ENCODE measurements around the gene OR2V1.

The OR2V1 gene

GRCh38 chr5:181156758-181157157 lies 25.8 kb upstream of the OR2V1 start:
- Histone ChIP-seq H3K79me2 (ENCODE audit: insufficient read depth, low read length) (no peaks in the 10 kb centered on the region), H3K9ac (ENCODE audit: low read depth, low read length) (no peak overlapping the region), H3K4me3 (ENCODE audit: low read depth in 1 of 2, low read length in 2 of 2) (no peak overlapping the region), H3K9me3 (ENCODE audit: insufficient read depth, low read length, severe bottlenecking) (no peaks in the 10 kb centered on the region), H3K4me2 (ENCODE audit: insufficient read depth, low read length) (no peak overlapping the region), H3K4me1 (ENCODE audit: insufficient read depth, low read length) (peaks cover 17% of the 10 kb centered on the region), H4K20me1 (ENCODE audit: insufficient read depth, low read length) (no peaks in the 10 kb centered on the region), H3K36me3 (ENCODE audit: insufficient read depth, low read length) (no peaks in the 10 kb centered on the region), H3K27me3 (ENCODE audit: insufficient read depth, low read length, poor library complexity) (no peaks in the 10 kb centered on the region), H3K27ac (ENCODE audit: low read length) (no peak overlapping the region), H2AFZ (ENCODE audit: low read depth, low read length) (no peak overlapping the region)
- ATAC-seq (ENCODE audit: insufficient read depth, low read depth) (no peak), DNase-seq (no peak)
- TF ChIP-seq EZH2 (IDR thresholded peaks at IDR 0.05; ENCODE audit: borderline replicate concordance, low read depth, low read length, severe bottlenecking) (no peak), CTCF (IDR thresholded peaks at IDR 0.05; ENCODE audit: borderline replicate concordance, extremely low read depth, low read length, poor library complexity, severe bottlenecking) (no peak)

- Histone ChIP-seq H3K9ac (ENCODE audit: low read depth, low read length) (no peak overlapping the region), H3K27me3 (ENCODE audit: insufficient read depth, low read length, poor library complexity) (no peaks in the 10 kb centered on the region), H4K20me1 (ENCODE audit: insufficient read depth, low read length) (no peaks in the 10 kb centered on the region), H3K4me3 (ENCODE audit: low read depth in 1 of 2, low read length in 2 of 2) (no peak overlapping the region), H3K4me2 (ENCODE audit: insufficient read depth, low read length) (no peak overlapping the region), H3K4me1 (ENCODE audit: insufficient read depth, low read length) (peaks cover 13% of the 10 kb centered on the region; the same call in 1 of the 2 replicates), H3K27ac (ENCODE audit: low read length) (no peak overlapping the region), H3K79me2 (ENCODE audit: insufficient read depth, low read length) (no peaks in the 10 kb centered on the region), H2AFZ (ENCODE audit: low read depth, low read length) (no peak overlapping the region), H3K9me3 (ENCODE audit: insufficient read depth, low read length, severe bottlenecking) (no peaks in the 10 kb centered on the region), H3K36me3 (ENCODE audit: insufficient read depth, low read length) (no peaks in the 10 kb centered on the region)
- TF ChIP-seq EZH2 (IDR thresholded peaks at IDR 0.05; ENCODE audit: borderline replicate concordance, low read depth, low read length, severe bottlenecking), result no peak
- TF ChIP-seq CTCF (IDR thresholded peaks at IDR 0.05; ENCODE audit: borderline replicate concordance, extremely low read depth, low read length, poor library complexity, severe bottlenecking), result no peak
- no peak for DNase-seq
- ATAC-seq (ENCODE audit: insufficient read depth, low read depth), result no peak
Observed at GRCh38 chr5:181153814-181154213, 22.8 kb upstream of the OR2V1 start.

GRCh38 chr5:181152406-181152805 lies 21.4 kb upstream of the OR2V1 start:
- Histone ChIP-seq H3K4me3 (ENCODE audit: low read depth in 1 of 2, low read length in 2 of 2) (no peak overlapping the region), H3K9me3 (ENCODE audit: insufficient read depth, low read length, severe bottlenecking) (no peaks in the 10 kb centered on the region), H4K20me1 (ENCODE audit: insufficient read depth, low read length) (no peaks in the 10 kb centered on the region), H3K27me3 (ENCODE audit: insufficient read depth, low read length, poor library complexity) (no peaks in the 10 kb centered on the region), H3K79me2 (ENCODE audit: insufficient read depth, low read length) (no peaks in the 10 kb centered on the region), H2AFZ (ENCODE audit: low read depth, low read length) (no peak overlapping the region), H3K4me2 (ENCODE audit: insufficient read depth, low read length) (no peak overlapping the region), H3K9ac (ENCODE audit: low read depth, low read length) (no peak overlapping the region), H3K4me1 (ENCODE audit: insufficient read depth, low read length) (peaks cover 13% of the 10 kb centered on the region; the same call in 1 of the 2 replicates), H3K36me3 (ENCODE audit: insufficient read depth, low read length) (no peaks in the 10 kb centered on the region), H3K27ac (ENCODE audit: low read length) (no peak overlapping the region)
- no peak for ATAC-seq (ENCODE audit: insufficient read depth, low read depth)
- no peak for DNase-seq
- TF ChIP-seq EZH2 (IDR thresholded peaks at IDR 0.05; ENCODE audit: borderline replicate concordance, low read depth, low read length, severe bottlenecking) (no peak), CTCF (IDR thresholded peaks at IDR 0.05; ENCODE audit: borderline replicate concordance, extremely low read depth, low read length, poor library complexity, severe bottlenecking) (no peak)

- Histone ChIP-seq H3K9ac (ENCODE audit: low read depth, low read length) (no peak overlapping the region), H3K9me3 (ENCODE audit: insufficient read depth, low read length, severe bottlenecking) (no peaks in the 10 kb centered on the region), H4K20me1 (ENCODE audit: insufficient read depth, low read length) (no peaks in the 10 kb centered on the region), H3K36me3 (ENCODE audit: insufficient read depth, low read length) (no peaks in the 10 kb centered on the region), H3K4me1 (ENCODE audit: insufficient read depth, low read length) (peaks cover 13% of the 10 kb centered on the region; the same call in 1 of the 2 replicates), H3K27me3 (ENCODE audit: insufficient read depth, low read length, poor library complexity) (no peaks in the 10 kb centered on the region), H3K4me3 (ENCODE audit: low read depth in 1 of 2, low read length in 2 of 2) (no peak overlapping the region), H3K4me2 (ENCODE audit: insufficient read depth, low read length) (no peak overlapping the region), H2AFZ (ENCODE audit: low read depth, low read length) (no peak overlapping the region), H3K79me2 (ENCODE audit: insufficient read depth, low read length) (no peaks in the 10 kb centered on the region), H3K27ac (ENCODE audit: low read length) (no peak overlapping the region)
- no peak for TF ChIP-seq EZH2 (IDR thresholded peaks at IDR 0.05; ENCODE audit: borderline replicate concordance, low read depth, low read length, severe bottlenecking)
- TF ChIP-seq CTCF (IDR thresholded peaks at IDR 0.05; ENCODE audit: borderline replicate concordance, extremely low read depth, low read length, poor library complexity, severe bottlenecking), result peak; percentile 7
- no peak for ATAC-seq (ENCODE audit: insufficient read depth, low read depth)
- no peak for DNase-seq
Observed at GRCh38 chr5:181151146-181151545, 20.2 kb upstream of the OR2V1 start.
